Adrenal gland (tissue), 12 donors: ENCODE data around the gene KCTD20. TPM values are rescaled to one million over a fixed set of nuclear protein-coding genes. Genes with fewer than 3 reads are reported as not detected.

Source experiments
- DNase-seq, 7 donors: peaks; one replicate each; pipeline ENCODE4 v3.0.0-alpha.2; 2019 to 2020
- H3K27ac ChIP-seq, 5 donors: fragments of 200-600 bp; sonication (generic) in 4 of 5; 1 replicate in 3 of 5; 2 replicates in 2 of 5; pipeline versions ENCODE4 v1.5.1 to v1.8.0; 2016 to 2020; ENCODE audit warnings: mild to moderate bottlenecking in 1 of 5
- H3K27me3 ChIP-seq: fragments of 200-600 bp; 2 replicates; pipeline ENCODE4 v1.8.0; 2021
- H3K36me3 ChIP-seq, 2 donors: fragments of 200-600 bp; replicated peaks in 1 of 2; 1 replicate in 1 of 2; 2 replicates in 1 of 2; pipeline versions ENCODE4 v1.5.1 to v1.8.0; 2018 to 2022
- H3K4me1 ChIP-seq, 2 donors: fragments of 200-600 bp; replicated peaks in 1 of 2; 1 replicate in 1 of 2; 2 replicates in 1 of 2; pipeline versions ENCODE4 v1.5.1 to v1.8.0; 2018 to 2021
- H3K4me3 ChIP-seq, 4 donors: fragments of 200-600 bp; sonication (generic) in 3 of 4; one replicate each; pipeline ENCODE4 v1.5.1; 2016 to 2018
- H3K9me3 ChIP-seq, 3 donors: fragments of 200-600 bp; sonication (generic) in 1 of 3; replicated peaks in 1 of 3; 1 replicate in 2 of 3; 2 replicates in 1 of 3; pipeline versions ENCODE4 v1.5.1 to v1.8.0; 2016 to 2021
- POLR2A ChIP-seq, 2 donors: fragments of 450-650 bp; IDR thresholded peaks; one replicate each; pipeline ENCODE4 v1.6.1; 2017; ENCODE audit warnings: antibody characterized with exemption in 2 of 2, mild to moderate bottlenecking in 2 of 2, moderate library complexity in 1 of 2
- WGBS, 4 donors: extraction: QIAGEN DNeasy Blood & Tissue Kit in 2 of 4; methylation state at CpG; one replicate each; pipeline versions ENCODE4 v1.1.5 to v1.1.7; 2013 to 2017; 5-methylcytosine and 5-hydroxymethylcytosine counted together
- intact Hi-C, 2 donors: fragments of 100-400 bp; cut with DNase I; formaldehyde crosslinking; loops; one replicate each; pipeline versions ENCODE4 v1.14.1 to v1.15.0; 2022 to 2023
- polyA plus RNA-seq, 3 donors: library from polyadenylated mRNA; stranded (reverse); fragments of 200-250 nt in 2 of 3; fragments of 350-450 nt in 1 of 3; fragmentation: Illumina TruSeq in 1 of 3; extraction: RNeasy Lipid Tissue Mini Kit (QIAGEN cat#74804) in 1 of 3; gene quantifications; one replicate each; pipeline ENCODE4 v1.2.3, GENCODE V29; 2013 to 2014
- total RNA-seq, 9 donors: library from RNA; depleted of rRNA in 4 of 9; stranded (reverse); fragments of >200 nt in 4 of 9; fragments of 120-200 nt in 1 of 9; fragmentation: NEBNext Ultra II Directional in 1 of 9; extraction: Animal tissue kit (Norgen Biotek cat#: 25700) in 1 of 9; gene quantifications; one replicate each; pipeline versions ENCODE4 v1.1.0 to v1.2.4, GENCODE V29; 2013 to 2023
- TF ChIP-seq, protein P1 (sequence below), 6 experiments: fragments of 450-650 bp in 4 of 6; fragments of 200-600 bp in 2 of 6; sonication (generic) in 1 of 6; IDR thresholded peaks; 1 replicate in 5 of 6; 2 replicates in 1 of 6; pipeline versions ENCODE4 v1.5.1 to v1.8.0; 2016 to 2021; ENCODE audit warnings: antibody characterized with exemption in 6 of 6, mild to moderate bottlenecking in 2 of 6, moderate library complexity in 1 of 6
- donor health status: healthy with polysubstance abuse.
- donor health status: Bipolar disorder and iron deficiency.
- donor health status: DM: yes; HTN: yes; CAD: no.
- donor health status: DM: no; HTN: no; CAD: no.
- donor health status: DM: no; HTN: no; CAD: no.
- donor health status: DM: yes; HTN: yes; CAD: no.

KCTD20 gene
- total and polyA plus RNA-seq, 12 donors: 15.3 to 78.0 (median 54.4) TPM

GRCh38 chr6:36426622-36427021 is 16.2 kb upstream of the KCTD20 start:
- H3K4me1 ChIP-seq: peaks cover 0 to 10% of the 10 kb centered on the region in 2 donors
- no peaks in the 10 kb centered on the region for H3K9me3 ChIP-seq
- H3K36me3 ChIP-seq: no peaks in the 10 kb centered on the region
- WGBS, 4 donors: 81 to 93% (median 89%) methylated on average over 3 of the region's 3 CpGs
- no peak overlapping the region for H3K27ac ChIP-seq
- no peaks in the 10 kb centered on the region for H3K27me3 ChIP-seq
- TF ChIP-seq, protein P1, sequence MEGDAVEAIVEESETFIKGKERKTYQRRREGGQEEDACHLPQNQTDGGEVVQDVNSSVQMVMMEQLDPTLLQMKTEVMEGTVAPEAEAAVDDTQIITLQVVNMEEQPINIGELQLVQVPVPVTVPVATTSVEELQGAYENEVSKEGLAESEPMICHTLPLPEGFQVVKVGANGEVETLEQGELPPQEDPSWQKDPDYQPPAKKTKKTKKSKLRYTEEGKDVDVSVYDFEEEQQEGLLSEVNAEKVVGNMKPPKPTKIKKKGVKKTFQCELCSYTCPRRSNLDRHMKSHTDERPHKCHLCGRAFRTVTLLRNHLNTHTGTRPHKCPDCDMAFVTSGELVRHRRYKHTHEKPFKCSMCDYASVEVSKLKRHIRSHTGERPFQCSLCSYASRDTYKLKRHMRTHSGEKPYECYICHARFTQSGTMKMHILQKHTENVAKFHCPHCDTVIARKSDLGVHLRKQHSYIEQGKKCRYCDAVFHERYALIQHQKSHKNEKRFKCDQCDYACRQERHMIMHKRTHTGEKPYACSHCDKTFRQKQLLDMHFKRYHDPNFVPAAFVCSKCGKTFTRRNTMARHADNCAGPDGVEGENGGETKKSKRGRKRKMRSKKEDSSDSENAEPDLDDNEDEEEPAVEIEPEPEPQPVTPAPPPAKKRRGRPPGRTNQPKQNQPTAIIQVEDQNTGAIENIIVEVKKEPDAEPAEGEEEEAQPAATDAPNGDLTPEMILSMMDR (IDR thresholded peaks at IDR 0.05): no peak
- TF ChIP-seq POLR2A (IDR thresholded peaks at IDR 0.05): no peak
- H3K4me3 ChIP-seq: no peak overlapping the region
- no peak for DNase-seq
- intact Hi-C loops: loop anchor here in 1 of 2 donors (10.0 kb wide), 2 partner anchors 148 to 298 kb away; no protein-coding TSS in a partner anchor

GRCh38 chr6:36428911-36429310 is 13.9 kb upstream of the KCTD20 start:
- no peaks in the 10 kb centered on the region for H3K27me3 ChIP-seq
- WGBS, 4 donors: 39 to 98% (median 80%) methylated on average over 4 of the region's 4 CpGs
- DNase-seq: no peak
- no peaks in the 10 kb centered on the region for H3K36me3 ChIP-seq
- peaks cover 0 to 2% of the 10 kb centered on the region in 2 donors for H3K4me1 ChIP-seq
- no peaks in the 10 kb centered on the region for H3K9me3 ChIP-seq
- no peak overlapping the region for H3K4me3 ChIP-seq
- TF ChIP-seq POLR2A (IDR thresholded peaks at IDR 0.05): no peak
- TF ChIP-seq, protein P1 (IDR thresholded peaks at IDR 0.05): peak in 4 of 6 experiments; percentile 10 to 66 (median 32)
- H3K27ac ChIP-seq: no peak overlapping the region
- intact Hi-C loops: loop anchor here in 1 of 2 donors (10.0 kb wide), 2 partner anchors 146 to 296 kb away; no protein-coding TSS in a partner anchor

DNA sequence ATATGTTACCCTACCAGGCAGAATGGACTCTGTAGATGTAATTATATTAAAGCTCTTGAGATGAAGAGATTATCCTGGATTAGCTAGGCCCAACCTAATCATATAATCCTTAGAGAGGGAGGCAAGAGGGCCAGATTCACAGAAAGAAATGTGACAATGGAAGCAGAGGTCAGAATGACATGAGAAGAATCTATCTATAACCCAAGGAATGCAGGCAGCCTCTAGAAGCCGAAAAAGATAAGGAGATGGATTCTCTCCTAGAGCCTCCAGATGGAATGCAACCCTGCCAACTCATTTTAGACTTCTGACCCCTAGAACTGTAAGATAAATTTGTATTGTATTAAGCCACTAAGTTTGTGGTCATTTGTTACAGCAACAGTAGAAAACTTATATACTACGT is 12.4 kb upstream of the KCTD20 start:
- Histone ChIP-seq H3K36me3 (no peaks in the 10 kb centered on the region), H3K4me3 (no peak overlapping the region), H3K27ac (no peak overlapping the region), H3K9me3 (no peaks in the 10 kb centered on the region), H3K4me1 (no peaks in the 10 kb centered on the region), H3K27me3 (no peaks in the 10 kb centered on the region)
- no peak for DNase-seq
- TF ChIP-seq, protein P1 (IDR thresholded peaks at IDR 0.05): no peak
- TF ChIP-seq POLR2A (IDR thresholded peaks at IDR 0.05): no peak
- WGBS, 4 donors: 61 to 73% (median 71%) methylated on average over 2 of the region's 2 CpGs
- intact Hi-C loops: no loop called here

- WGBS, 4 donors: 77 to 89% (median 83%) methylated on average over 4 of the region's 4 CpGs
- H3K4me3 ChIP-seq: no peak overlapping the region
- intact Hi-C loops: no loop called here
- no peaks in the 10 kb centered on the region for H3K36me3 ChIP-seq
- no peak for TF ChIP-seq POLR2A (IDR thresholded peaks at IDR 0.05)
- TF ChIP-seq, protein P1 (IDR thresholded peaks at IDR 0.05): no peak
- no peaks in the 10 kb centered on the region for H3K4me1 ChIP-seq
- no peaks in the 10 kb centered on the region for H3K27me3 ChIP-seq
- no peak overlapping the region for H3K27ac ChIP-seq
- no peaks in the 10 kb centered on the region for H3K9me3 ChIP-seq
- DNase-seq: no peak
These were observed 11.6 kb upstream of the KCTD20 start for GRCh38 chr6:36431197-36431596.
